ENCODE measurements around the gene PRX.
A peak's percentile ranks its signal among the peaks of the same experiment; 100 is the strongest.

The PRX gene

DNA sequence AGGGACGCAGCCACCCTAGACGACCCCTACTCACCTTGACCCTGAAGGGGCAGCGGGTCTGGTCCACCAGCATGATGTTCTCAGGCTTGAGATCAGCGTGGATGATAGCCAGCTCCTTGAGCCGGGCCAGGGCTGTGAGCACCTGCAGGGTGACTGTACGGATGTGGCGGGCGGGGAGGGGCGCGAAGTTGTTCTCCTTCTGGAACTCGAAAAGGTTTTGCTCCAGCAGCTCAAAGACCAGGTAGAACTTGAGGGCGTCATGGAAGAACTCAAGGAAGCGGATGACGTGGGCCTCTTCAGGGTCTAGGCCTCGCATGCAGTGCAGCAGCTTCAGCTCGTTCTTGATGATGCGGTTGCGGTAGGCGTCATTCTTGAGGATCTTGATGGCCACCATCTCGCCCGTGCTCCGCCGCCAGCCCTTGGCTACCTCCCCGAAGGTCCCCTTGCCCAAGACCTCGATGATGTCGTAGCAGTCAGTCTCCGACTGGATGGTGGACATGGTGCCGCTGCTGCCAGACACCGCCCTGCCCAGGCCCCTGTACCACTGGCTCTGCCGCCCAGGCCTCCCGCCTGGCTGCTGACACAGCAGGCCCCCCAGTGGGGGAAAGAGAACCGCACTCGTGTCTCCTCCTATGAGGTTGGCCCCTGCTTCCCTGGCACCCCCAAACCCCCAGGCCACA lies 23.6 kb downstream of the PRX start:
- DNase-seq (ENCODE audit: low read depth in 2 of 2) = no peak
- no peak overlapping the region for H3K4me3 ChIP-seq (replicated peaks in 1 of 2; ENCODE audit: low read depth in 2 of 2, low read length in 2 of 2)
- TF ChIP-seq, protein P1, sequence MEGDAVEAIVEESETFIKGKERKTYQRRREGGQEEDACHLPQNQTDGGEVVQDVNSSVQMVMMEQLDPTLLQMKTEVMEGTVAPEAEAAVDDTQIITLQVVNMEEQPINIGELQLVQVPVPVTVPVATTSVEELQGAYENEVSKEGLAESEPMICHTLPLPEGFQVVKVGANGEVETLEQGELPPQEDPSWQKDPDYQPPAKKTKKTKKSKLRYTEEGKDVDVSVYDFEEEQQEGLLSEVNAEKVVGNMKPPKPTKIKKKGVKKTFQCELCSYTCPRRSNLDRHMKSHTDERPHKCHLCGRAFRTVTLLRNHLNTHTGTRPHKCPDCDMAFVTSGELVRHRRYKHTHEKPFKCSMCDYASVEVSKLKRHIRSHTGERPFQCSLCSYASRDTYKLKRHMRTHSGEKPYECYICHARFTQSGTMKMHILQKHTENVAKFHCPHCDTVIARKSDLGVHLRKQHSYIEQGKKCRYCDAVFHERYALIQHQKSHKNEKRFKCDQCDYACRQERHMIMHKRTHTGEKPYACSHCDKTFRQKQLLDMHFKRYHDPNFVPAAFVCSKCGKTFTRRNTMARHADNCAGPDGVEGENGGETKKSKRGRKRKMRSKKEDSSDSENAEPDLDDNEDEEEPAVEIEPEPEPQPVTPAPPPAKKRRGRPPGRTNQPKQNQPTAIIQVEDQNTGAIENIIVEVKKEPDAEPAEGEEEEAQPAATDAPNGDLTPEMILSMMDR (IDR thresholded peaks at IDR 0.05; ENCODE audit: low read depth, low read length) = no peak

DNA sequence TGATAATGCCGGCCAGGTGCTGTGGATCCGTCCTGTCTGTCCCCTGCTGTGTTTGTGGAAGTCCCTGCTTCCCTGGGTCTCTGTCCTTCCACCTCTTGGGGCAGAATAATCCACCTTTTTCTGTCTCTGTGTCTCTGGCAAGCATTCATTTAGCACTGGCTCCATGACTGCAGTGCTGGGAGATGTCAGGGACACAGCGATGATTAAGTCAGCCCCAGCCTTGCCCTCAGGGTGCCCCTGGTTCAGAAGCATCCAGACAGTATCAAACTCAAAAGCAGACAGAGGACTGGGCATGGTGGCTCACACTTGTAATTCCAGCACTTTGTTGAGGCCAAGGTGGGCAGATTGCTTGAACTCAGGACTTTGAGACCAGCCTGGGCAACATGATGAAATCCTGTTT lies 24.7 kb downstream of the PRX start:
- DNase-seq (ENCODE audit: low read depth in 2 of 2) = no peak
- no peak overlapping the region for H3K4me3 ChIP-seq (replicated peaks in 1 of 2; ENCODE audit: low read depth in 2 of 2, low read length in 2 of 2)
- TF ChIP-seq, protein P1 (IDR thresholded peaks at IDR 0.05; ENCODE audit: low read depth, low read length) = no peak

DNA sequence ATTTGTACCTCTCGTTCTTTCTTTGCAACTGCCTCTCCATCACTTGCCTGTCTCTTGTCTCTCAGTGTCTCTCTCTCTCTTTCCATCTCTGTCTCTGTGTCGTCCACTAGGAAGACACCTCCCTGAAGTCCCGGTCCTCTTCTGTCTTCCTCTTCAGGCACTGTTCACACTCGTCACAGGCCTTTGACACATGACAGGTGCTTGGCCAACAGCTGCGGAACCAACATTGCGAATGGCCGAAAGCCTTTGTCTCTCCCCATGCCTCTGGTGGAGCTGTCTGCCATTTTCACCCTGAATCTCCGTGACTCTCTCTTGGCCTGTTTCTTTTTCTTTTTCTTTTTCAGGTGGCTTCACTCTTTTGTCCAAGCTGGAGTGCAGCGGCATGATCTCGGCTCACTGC lies 26.0 kb downstream of the PRX start:
- no peak overlapping the region for H3K4me3 ChIP-seq (replicated peaks in 1 of 2; ENCODE audit: low read depth in 2 of 2, low read length in 2 of 2)
- no peak for DNase-seq (ENCODE audit: low read depth in 2 of 2)
- TF ChIP-seq, protein P1 (IDR thresholded peaks at IDR 0.05; ENCODE audit: low read depth, low read length) = no peak

DNA sequence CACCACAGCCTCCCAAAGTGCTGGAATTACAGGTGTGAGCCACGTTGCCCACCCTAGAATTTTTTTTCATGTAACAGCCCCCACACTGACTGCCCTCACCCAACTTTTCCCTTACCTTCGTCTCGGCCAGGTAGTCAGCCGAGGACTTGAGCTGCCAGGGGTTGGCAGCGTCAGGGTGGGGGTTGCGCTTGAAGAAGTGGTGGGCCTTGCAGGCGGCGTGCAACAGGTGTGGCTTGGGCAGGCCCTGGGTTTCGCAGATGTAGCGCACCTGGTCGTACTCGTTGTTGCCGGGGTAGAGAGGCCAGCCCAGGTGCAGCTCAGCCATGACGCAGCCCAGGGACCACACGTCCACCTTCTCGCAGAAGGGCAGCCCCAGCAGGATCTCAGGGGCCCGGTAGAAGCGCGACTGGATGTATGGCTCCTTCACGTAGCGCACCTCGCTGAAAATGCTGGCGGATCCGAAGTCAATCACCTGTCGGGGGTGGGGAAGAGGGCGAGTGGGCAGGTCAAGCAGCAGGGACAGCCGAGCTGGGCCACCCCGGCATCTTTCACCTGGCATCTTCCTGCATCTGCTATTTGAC lies 29.4 kb downstream of the PRX start:
- TF ChIP-seq, protein P1 (IDR thresholded peaks at IDR 0.05; ENCODE audit: low read depth, low read length) = no peak
- no peak for DNase-seq (ENCODE audit: low read depth in 2 of 2)
- no peak overlapping the region for H3K4me3 ChIP-seq (replicated peaks in 1 of 2; ENCODE audit: low read depth in 2 of 2, low read length in 2 of 2)

DNA sequence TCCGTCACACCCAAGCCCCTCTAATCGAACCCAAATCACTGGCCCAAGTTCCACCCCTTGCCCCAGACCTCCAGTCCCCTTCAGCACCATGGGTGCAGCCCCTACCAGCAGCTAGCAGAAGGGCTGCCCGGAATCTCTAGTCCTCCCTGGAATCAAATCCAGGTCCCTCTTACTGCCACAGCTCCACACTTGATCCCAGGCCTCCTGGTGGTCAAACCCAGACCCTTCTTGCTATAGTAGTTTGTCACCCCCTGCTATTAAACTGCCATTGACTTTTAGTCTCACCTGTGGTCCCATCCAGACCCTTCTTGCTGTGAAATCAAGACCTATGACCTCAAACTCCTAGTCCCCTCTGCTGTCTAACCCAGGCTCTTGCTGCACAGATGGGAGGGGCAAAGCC lies 31.9 kb downstream of the PRX start:
- TF ChIP-seq, protein P1 (IDR thresholded peaks at IDR 0.05; ENCODE audit: low read depth, low read length) = peak; percentile 6
- no peak for DNase-seq (ENCODE audit: low read depth in 2 of 2)
- no peak overlapping the region for H3K4me3 ChIP-seq (replicated peaks in 1 of 2; ENCODE audit: low read depth in 2 of 2, low read length in 2 of 2)

DNA sequence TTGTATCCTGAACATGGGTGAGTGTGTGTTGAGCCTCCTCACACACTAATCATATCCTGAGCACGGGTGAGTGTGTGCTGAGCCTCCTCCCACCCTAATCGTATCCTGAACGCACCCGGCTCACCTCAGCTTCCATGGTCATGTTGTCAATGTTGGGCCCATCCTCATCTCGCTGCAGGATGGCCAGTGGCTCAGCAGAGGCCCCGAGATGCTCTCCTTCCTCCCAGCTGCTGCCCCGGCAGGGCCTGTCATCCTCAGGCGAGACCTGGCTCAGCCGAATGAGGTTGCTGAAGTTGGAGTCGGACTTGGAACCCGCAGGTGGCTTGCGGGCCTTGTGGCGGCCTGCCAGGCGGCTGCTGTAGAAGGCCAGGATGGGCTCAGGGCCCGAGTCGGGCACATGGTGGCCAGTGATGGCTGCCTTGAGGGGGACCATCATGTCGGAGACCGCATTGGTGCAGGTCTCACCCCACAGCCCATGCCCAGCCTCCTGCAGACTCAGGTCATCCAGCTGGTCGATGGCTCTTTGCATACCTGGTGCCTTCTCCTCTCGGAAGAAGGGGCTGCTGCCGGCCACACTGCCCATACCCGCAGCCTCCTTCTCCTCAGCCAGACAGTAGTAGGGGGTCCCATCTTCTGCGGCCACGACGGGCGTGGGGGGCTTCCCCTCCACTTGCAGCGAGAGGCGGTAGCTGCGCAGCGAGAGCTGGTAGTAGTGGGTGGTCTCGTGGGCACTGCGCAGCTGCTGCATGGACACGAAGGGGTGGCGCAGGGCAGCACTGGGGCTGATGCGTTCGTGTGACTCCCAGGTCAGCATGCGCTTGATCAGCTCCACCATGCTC lies 32.8 kb downstream of the PRX start:
- TF ChIP-seq, protein P1 (IDR thresholded peaks at IDR 0.05; ENCODE audit: low read depth, low read length) = no peak
- DNase-seq (ENCODE audit: low read depth in 2 of 2) = no peak
- no peak overlapping the region for H3K4me3 ChIP-seq (replicated peaks in 1 of 2; ENCODE audit: low read depth in 2 of 2, low read length in 2 of 2)

Measured in cardiac fibroblast (primary cell).